Activated CD8-positive, alpha-beta memory T cell treated with anti-CD3 and anti-CD28 coated beads, Interleukin-2, amount 10 ng/mL, durations not matched to agents 7 days and 5 days (primary cell): ENCODE data around the gene PODNL1. TPM values are rescaled to one million over a fixed set of nuclear protein-coding genes. Genes with fewer than 3 reads are reported as not detected.
"Not testable (repeated sequence)": the region's sequence is repeated elsewhere in the genome, so short reads cannot be mapped to it uniquely, and the experiment has no call there.

Experiments used
- ATAC-seq: fragments of 150-1000 bp; cut with Tn5 transposase; one replicate; pipeline ENCODE4 v1.10.0; 2021; ENCODE audit warnings: moderate library complexity
- CTCF ChIA-PET: fragments of 350-600 bp; sonication (Branson Sonifier 250); formaldehyde crosslinking; loops from one replicate; lab custom pipeline; 2021; ENCODE audit warnings: antibody characterized with exemption; lab: Charles Lee
- DNase-seq: peaks from one replicate; pipeline ENCODE4 v3.0.0-alpha.2; 2020
- H3K27ac Mint-ChIP-seq: one replicate; pipeline ENCODE4 v1.8.0; 2021; ENCODE audit warnings: mild to moderate bottlenecking, mixed read lengths
- H3K27me3 Mint-ChIP-seq: one replicate; pipeline ENCODE4 v1.8.0; 2021; ENCODE audit warnings: mixed read lengths
- H3K36me3 Mint-ChIP-seq: one replicate; pipeline ENCODE4 v1.8.0; 2021; ENCODE audit warnings: mild to moderate bottlenecking, mixed read lengths
- H3K4me1 Mint-ChIP-seq: one replicate; pipeline ENCODE4 v1.8.0; 2021; ENCODE audit warnings: mixed read lengths
- H3K4me3 Mint-ChIP-seq: one replicate; pipeline ENCODE4 v1.8.0; 2021; ENCODE audit warnings: mild to moderate bottlenecking, moderate library complexity, mixed read lengths
- H3K9me3 Mint-ChIP-seq: one replicate; pipeline ENCODE4 v1.8.0; 2022; ENCODE audit warnings: low read depth, mixed read lengths
- total RNA-seq, 2 experiments: library from RNA; stranded (reverse); gene quantifications; one replicate each; pipeline ENCODE4 v1.2.3, GENCODE V29; 2021

Gene PODNL1
- total RNA-seq, 2 experiments from 2014 or later = 0.29 to 0.47 TPM

GRCh38 chr19:13968999-13969398 is 30.8 kb upstream of the PODNL1 start:
- no peak for ATAC-seq
- no peak overlapping the region for H3K27ac Mint-ChIP-seq
- H3K27me3 Mint-ChIP-seq = no peaks in the 10 kb centered on the region
- CTCF ChIA-PET = interaction anchor here (1.6 kb wide), 1 partner anchor 9 kb away, joined by 3 read pairs; no protein-coding TSS in a partner anchor
- no peaks in the 10 kb centered on the region for H3K9me3 Mint-ChIP-seq
- H3K4me3 Mint-ChIP-seq = no peak overlapping the region
- DNase-seq = no peak
- H3K4me1 Mint-ChIP-seq = peaks cover 2% of the 10 kb centered on the region
- H3K36me3 Mint-ChIP-seq = peaks cover 2% of the 10 kb centered on the region

GRCh38 chr19:13968383-13968935 is 30.2 kb upstream of the PODNL1 start:
- Mint-ChIP-seq H3K36me3 (peaks cover 2% of the 10 kb centered on the region), H3K4me1 (no peaks in the 10 kb centered on the region), H3K27me3 (no peaks in the 10 kb centered on the region), H3K27ac (no peak overlapping the region), H3K9me3 (no peaks in the 10 kb centered on the region), H3K4me3 (no peak overlapping the region)
- CTCF ChIA-PET = interaction anchor here (1.6 kb wide), 1 partner anchor 9 kb away, joined by 3 read pairs; no protein-coding TSS in a partner anchor
- DNase-seq = no peak
- ATAC-seq = no peak

GRCh38 chr19:13967206-13967605 is 29.0 kb upstream of the PODNL1 start:
- H3K4me3 Mint-ChIP-seq, H3K36me3 Mint-ChIP-seq, H3K4me1 Mint-ChIP-seq, ATAC-seq, H3K27me3 Mint-ChIP-seq, CTCF ChIA-PET, DNase-seq, H3K9me3 Mint-ChIP-seq, H3K27ac Mint-ChIP-seq: not testable (repeated sequence)

- H3K27ac Mint-ChIP-seq = no peak overlapping the region
- CTCF ChIA-PET = no interaction called here
Observed at GRCh38 chr19:13966684-13967128, 28.5 kb upstream of the PODNL1 start.

GRCh38 chr19:13965926-13966683 is 27.9 kb upstream of the PODNL1 start:
- CTCF ChIA-PET = no interaction called here

More at GRCh38 chr19:13966684-13967128, 28.5 kb upstream of the PODNL1 start:
- H3K9me3 Mint-ChIP-seq = no peaks in the 10 kb centered on the region
- H3K4me3 Mint-ChIP-seq = no peak overlapping the region
- ATAC-seq (no peak), DNase-seq (no peak)
- no peaks in the 10 kb centered on the region for H3K27me3 Mint-ChIP-seq
- no peaks in the 10 kb centered on the region for H3K4me1 Mint-ChIP-seq
- H3K36me3 Mint-ChIP-seq = peaks cover 2% of the 10 kb centered on the region

GRCh38 chr19:13965377-13965896 is 27.2 kb upstream of the PODNL1 start:
- peaks cover 7% of the 10 kb centered on the region for H3K36me3 Mint-ChIP-seq
- H3K9me3 Mint-ChIP-seq = no peaks in the 10 kb centered on the region
- no peaks in the 10 kb centered on the region for H3K4me1 Mint-ChIP-seq
- no peak for ATAC-seq
- DNase-seq = no peak
- peak overlapping the region; percentile 24 for H3K27ac Mint-ChIP-seq
- CTCF ChIA-PET = no interaction called here
- no peaks in the 10 kb centered on the region for H3K27me3 Mint-ChIP-seq
- no peak overlapping the region for H3K4me3 Mint-ChIP-seq

More at GRCh38 chr19:13965926-13966683, 27.9 kb upstream of the PODNL1 start:
- H3K27ac Mint-ChIP-seq = no peak overlapping the region
- no peak overlapping the region for H3K4me3 Mint-ChIP-seq
- no peak for ATAC-seq
- no peaks in the 10 kb centered on the region for H3K27me3 Mint-ChIP-seq
- no peaks in the 10 kb centered on the region for H3K9me3 Mint-ChIP-seq
- no peak for DNase-seq
- peaks cover 7% of the 10 kb centered on the region for H3K36me3 Mint-ChIP-seq
- no peaks in the 10 kb centered on the region for H3K4me1 Mint-ChIP-seq

- H3K36me3 Mint-ChIP-seq = peaks cover 10% of the 10 kb centered on the region
- CTCF ChIA-PET = no interaction called here
- H3K27me3 Mint-ChIP-seq = no peaks in the 10 kb centered on the region
- no peak overlapping the region for H3K27ac Mint-ChIP-seq
- ATAC-seq = no peak
- no peak for DNase-seq
- no peaks in the 10 kb centered on the region for H3K9me3 Mint-ChIP-seq
- no peaks in the 10 kb centered on the region for H3K4me1 Mint-ChIP-seq
- no peak overlapping the region for H3K4me3 Mint-ChIP-seq
Observed at GRCh38 chr19:13964776-13965175, 26.6 kb upstream of the PODNL1 start.

- Mint-ChIP-seq H3K4me3 (no peak overlapping the region), H3K4me1 (no peaks in the 10 kb centered on the region), H3K9me3 (no peaks in the 10 kb centered on the region), H3K36me3 (peaks cover 8% of the 10 kb centered on the region), H3K27me3 (no peaks in the 10 kb centered on the region), H3K27ac (no peak overlapping the region)
- DNase-seq = no peak
- CTCF ChIA-PET = no interaction called here
- no peak for ATAC-seq
Observed at GRCh38 chr19:13963603-13964105, 25.4 kb upstream of the PODNL1 start.

- DNase-seq (no peak), ATAC-seq (no peak)
- H3K27me3 Mint-ChIP-seq = no peaks in the 10 kb centered on the region
- no peak overlapping the region for H3K27ac Mint-ChIP-seq
- no peak overlapping the region for H3K4me3 Mint-ChIP-seq
- H3K9me3 Mint-ChIP-seq = no peaks in the 10 kb centered on the region
- no peaks in the 10 kb centered on the region for H3K4me1 Mint-ChIP-seq
- CTCF ChIA-PET = interaction anchor here (1.0 kb wide), 1 partner anchor 70 kb away, joined by 4 read pairs; no protein-coding TSS in a partner anchor
- H3K36me3 Mint-ChIP-seq = peaks cover 8% of the 10 kb centered on the region
Observed at GRCh38 chr19:13962699-13963602, 24.7 kb upstream of the PODNL1 start.

GRCh38 chr19:13961826-13962698 is 23.8 kb upstream of the PODNL1 start:
- no peak for ATAC-seq
- Mint-ChIP-seq H3K4me1 (no peaks in the 10 kb centered on the region), H3K36me3 (peaks cover 9% of the 10 kb centered on the region), H3K4me3 (no peak overlapping the region), H3K27me3 (no peaks in the 10 kb centered on the region), H3K9me3 (no peaks in the 10 kb centered on the region), H3K27ac (no peak overlapping the region)
- CTCF ChIA-PET = interaction anchor here (0.7 to 1.0 kb wide), 2 partner anchors 71 to 97 kb away, joined by 3 to 4 read pairs; no protein-coding TSS in a partner anchor
- DNase-seq = no peak

- CTCF ChIA-PET = interaction anchor here (1.6 kb wide), 1 partner anchor 70 kb away, joined by 4 read pairs; the partner anchor contains the start of gene IL27RA
- no peak overlapping the region for H3K4me3 Mint-ChIP-seq
- H3K27me3 Mint-ChIP-seq = no peaks in the 10 kb centered on the region
- ATAC-seq (no peak), DNase-seq (no peak)
- peaks cover 14% of the 10 kb centered on the region for H3K36me3 Mint-ChIP-seq
- no peak overlapping the region for H3K27ac Mint-ChIP-seq
- H3K9me3 Mint-ChIP-seq = no peaks in the 10 kb centered on the region
- H3K4me1 Mint-ChIP-seq = no peaks in the 10 kb centered on the region
Observed at GRCh38 chr19:13960863-13961784, 22.9 kb upstream of the PODNL1 start.
